Right atrium auricular region (tissue), 2 donors: ENCODE data around the gene TBC1D2B. TPM values are rescaled to one million over a fixed set of nuclear protein-coding genes. Genes with fewer than 3 reads are reported as not detected.

Source experiments
- DNase-seq: peaks from one replicate; pipeline ENCODE4 v3.0.0-alpha.2; 2019; ENCODE audit warnings: low spot score
- H3K27ac ChIP-seq, 2 donors: fragments of 200-600 bp; sonication (generic); 1 replicate in 1 of 2; 2 replicates in 1 of 2; pipeline ENCODE4 v1.5.1; 2016 to 2019
- H3K27me3 ChIP-seq, 2 donors: fragments of 200-600 bp; sonication (generic); one replicate each; pipeline versions ENCODE4 v1.5.1 to v1.6.0; 2017 to 2019
- H3K36me3 ChIP-seq: fragments of 200-600 bp; sonication (generic); one replicate; pipeline ENCODE4 v1.5.1; 2016
- H3K4me1 ChIP-seq, 2 donors: fragments of 200-600 bp; sonication (generic); one replicate each; pipeline versions ENCODE4 v1.5.1 to v1.6.0; 2017 to 2019
- H3K4me3 ChIP-seq, 2 donors: fragments of 200-600 bp; sonication (generic); 1 replicate in 1 of 2; 2 replicates in 1 of 2; pipeline ENCODE4 v1.5.1; 2017 to 2019; ENCODE audit warnings: mild to moderate bottlenecking in 1 of 2, moderate library complexity in 1 of 2
- H3K9me3 ChIP-seq, 2 donors: fragments of 200-600 bp; sonication (generic); one replicate each; pipeline ENCODE4 v1.5.1; 2019
- CTCF ChIP-seq, 2 donors: fragments of 200-600 bp; sonication (generic); IDR thresholded peaks; one replicate each; pipeline ENCODE4 v1.5.1; 2019; ENCODE audit warnings: antibody characterized with exemption in 2 of 2
- total RNA-seq, 2 donors: library from RNA; depleted of rRNA; stranded (reverse); fragments of >200 nt; gene quantifications; one replicate each; pipeline ENCODE4 v1.1.0, GENCODE V29; 2016

TBC1D2B gene
- total RNA-seq, 2 donors from 2014 or later, result 12.5 to 27.7 TPM

GRCh38 chr15:77985931-77986480 lies 91.5 kb downstream of the TBC1D2B start:
- H3K27me3 ChIP-seq, result no peaks in the 10 kb centered on the region
- peaks cover 0 to 32% of the 10 kb centered on the region in 2 donors for H3K4me1 ChIP-seq
- TF ChIP-seq CTCF (IDR thresholded peaks at IDR 0.05), result no peak
- no peak overlapping the region for H3K27ac ChIP-seq
- no peaks in the 10 kb centered on the region for H3K36me3 ChIP-seq
- DNase-seq, result no peak
- H3K9me3 ChIP-seq, result no peaks in the 10 kb centered on the region
- H3K4me3 ChIP-seq, result no peak overlapping the region

GRCh38 chr15:77985031-77985930 lies 92.2 kb downstream of the TBC1D2B start:
- H3K36me3 ChIP-seq, result no peaks in the 10 kb centered on the region
- DNase-seq, result no peak
- peaks cover 0 to 25% of the 10 kb centered on the region in 2 donors for H3K4me1 ChIP-seq
- no peaks in the 10 kb centered on the region for H3K27me3 ChIP-seq
- no peak overlapping the region for H3K27ac ChIP-seq
- H3K9me3 ChIP-seq, result no peaks in the 10 kb centered on the region
- H3K4me3 ChIP-seq, result no peak overlapping the region
- no peak for TF ChIP-seq CTCF (IDR thresholded peaks at IDR 0.05)

- no peak for TF ChIP-seq CTCF (IDR thresholded peaks at IDR 0.05)
- no peaks in the 10 kb centered on the region for H3K27me3 ChIP-seq
- no peak overlapping the region for H3K4me3 ChIP-seq
- no peak for DNase-seq
- H3K27ac ChIP-seq, result no peak overlapping the region
- no peaks in the 10 kb centered on the region for H3K9me3 ChIP-seq
- peaks cover 0 to 18% of the 10 kb centered on the region in 2 donors for H3K4me1 ChIP-seq
- no peaks in the 10 kb centered on the region for H3K36me3 ChIP-seq
These were observed 93.1 kb downstream of the TBC1D2B start for GRCh38 chr15:77984446-77984861.

GRCh38 chr15:77983708-77984445 lies 93.6 kb downstream of the TBC1D2B start:
- H3K4me1 ChIP-seq, result peaks cover 0 to 15% of the 10 kb centered on the region in 2 donors
- no peaks in the 10 kb centered on the region for H3K27me3 ChIP-seq
- no peaks in the 10 kb centered on the region for H3K9me3 ChIP-seq
- TF ChIP-seq CTCF (IDR thresholded peaks at IDR 0.05), result no peak
- DNase-seq, result no peak
- H3K27ac ChIP-seq, result no peak overlapping the region
- H3K36me3 ChIP-seq, result no peaks in the 10 kb centered on the region
- no peak overlapping the region for H3K4me3 ChIP-seq

- Histone ChIP-seq H3K36me3 (no peaks in the 10 kb centered on the region), H3K9me3 (no peaks in the 10 kb centered on the region), H3K27me3 (no peaks in the 10 kb centered on the region), H3K27ac (no peak overlapping the region), H3K4me1 (peaks cover 0 to 8% of the 10 kb centered on the region in 2 donors), H3K4me3 (no peak overlapping the region)
- no peak for TF ChIP-seq CTCF (IDR thresholded peaks at IDR 0.05)
- no peak for DNase-seq
These were observed 94.3 kb downstream of the TBC1D2B start for GRCh38 chr15:77983091-77983707.
